Lower leg skin (tissue), 3 donors: ENCODE data around the gene COX14.

Experiments used
- CTCF ChIP-seq, 3 donors: fragments of 450-650 bp; IDR thresholded peaks; one replicate each; pipeline ENCODE4 v1.5.1; 2016; ENCODE audit warnings: antibody characterized with exemption in 3 of 3, mild to moderate bottlenecking in 3 of 3, moderate library complexity in 2 of 3
- POLR2A ChIP-seq, 2 donors: fragments of 450-650 bp; IDR thresholded peaks; one replicate each; pipeline ENCODE4 v1.6.1; 2016 to 2017; ENCODE audit warnings: antibody characterized with exemption in 2 of 2, mild to moderate bottlenecking in 1 of 2, moderate library complexity in 1 of 2

GRCh38 chr12:50167049-50167828 lies 55.2 kb downstream of the COX14 start, which contains the start of gene CERS5:
- TF ChIP-seq POLR2A (IDR thresholded peaks at IDR 0.05) (no peak), CTCF (IDR thresholded peaks at IDR 0.05) (no peak)
